GM18511 (cell line): ENCODE results near the gene MOG.

Experiments used
- ATAC-seq: cut with Tn5 transposase; IDR thresholded peaks from one replicate; pipeline ENCODE4 v1.9.1; 2021; ENCODE audit warnings: mild to moderate bottlenecking, moderate library complexity; ENCODE audit not compliant: unreplicated experiment

Gene MOG

GRCh38 chr6:29674008-29674407 lies 17.1 kb downstream of the MOG start:
- no peak for ATAC-seq

- no peak for ATAC-seq
Observed at GRCh38 chr6:29675561-29675960, 18.7 kb downstream of the MOG start.

DNA sequence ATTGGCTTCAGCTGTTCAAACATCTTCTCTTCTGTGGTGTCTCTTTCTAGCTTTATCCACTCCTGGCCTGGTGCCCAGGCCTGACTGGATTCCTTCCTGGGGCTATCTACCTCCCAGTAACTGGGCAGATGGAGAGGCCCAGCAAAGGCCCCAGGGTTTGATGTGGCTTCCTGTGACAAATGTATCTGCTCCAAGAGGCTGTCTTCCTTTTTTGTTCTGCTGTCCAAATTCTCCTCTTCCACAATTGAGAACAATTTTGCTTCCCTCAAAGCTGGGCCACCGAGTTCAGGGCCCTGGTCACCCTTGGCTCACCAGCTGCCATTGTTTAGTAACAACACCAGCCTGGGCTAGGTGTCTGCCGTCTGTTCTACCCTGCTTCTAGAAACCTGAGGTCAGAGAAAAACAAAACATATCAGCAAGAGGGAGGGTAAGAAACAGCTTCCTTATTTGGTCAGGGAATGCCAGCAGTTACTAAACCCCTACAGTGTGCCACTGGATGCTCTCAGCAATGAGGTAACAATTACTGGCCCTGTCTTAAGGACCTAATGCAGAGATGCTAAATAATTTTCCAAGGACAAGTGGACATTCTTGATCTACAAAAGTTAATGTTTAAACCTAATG lies 20.2 kb downstream of the MOG start:
- no peak for ATAC-seq

- no peak for ATAC-seq
Observed at GRCh38 chr6:29678114-29678513, 21.2 kb downstream of the MOG start.

GRCh38 chr6:29679962-29680361 lies 23.1 kb downstream of the MOG start:
- ATAC-seq = no peak

GRCh38 chr6:29680416-29680815 lies 23.5 kb downstream of the MOG start:
- no peak for ATAC-seq

DNA sequence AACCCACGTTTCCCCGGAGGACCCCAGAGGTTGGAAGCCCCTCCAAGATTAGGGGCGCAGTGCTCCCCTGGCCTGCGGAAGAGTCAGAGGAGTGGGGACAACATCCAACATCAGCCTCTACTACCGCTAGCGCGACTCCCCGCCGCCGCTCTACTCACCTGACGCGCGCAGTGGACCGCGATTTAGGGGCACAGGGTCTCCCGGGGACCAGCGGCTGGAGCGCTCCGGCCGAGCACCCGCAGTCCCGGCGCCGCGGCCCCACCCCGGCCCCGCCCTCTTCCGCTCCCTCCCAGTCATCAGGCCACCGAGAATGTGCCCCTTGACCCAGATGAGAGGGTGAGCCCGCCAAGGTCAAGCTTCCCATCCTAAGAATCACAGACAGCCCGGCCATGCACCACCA lies 24.0 kb downstream of the MOG start, which contains the start of gene ZFP57:
Gene ZFP57 (minus strand): TSS at position 249 of the 400 bp plus-strand sequence. CDS start 4,149 bp downstream, outside the sequence.
- ATAC-seq = no peak

GRCh38 chr6:29681811-29682210 lies 24.9 kb downstream of the MOG start:
- no peak for ATAC-seq

- ATAC-seq = no peak
Observed at GRCh38 chr6:29685718-29686326, 28.9 kb downstream of the MOG start.

GRCh38 chr6:29694637-29695036 lies 37.7 kb downstream of the MOG start:
- no peak for ATAC-seq

GRCh38 chr6:29696147-29697125 lies 39.5 kb downstream of the MOG start:
- ATAC-seq = no peak

GRCh38 chr6:29702519-29703103 lies 45.7 kb downstream of the MOG start:
- no peak for ATAC-seq

- ATAC-seq = no peak
Observed at GRCh38 chr6:29705389-29706231, 48.7 kb downstream of the MOG start.

DNA sequence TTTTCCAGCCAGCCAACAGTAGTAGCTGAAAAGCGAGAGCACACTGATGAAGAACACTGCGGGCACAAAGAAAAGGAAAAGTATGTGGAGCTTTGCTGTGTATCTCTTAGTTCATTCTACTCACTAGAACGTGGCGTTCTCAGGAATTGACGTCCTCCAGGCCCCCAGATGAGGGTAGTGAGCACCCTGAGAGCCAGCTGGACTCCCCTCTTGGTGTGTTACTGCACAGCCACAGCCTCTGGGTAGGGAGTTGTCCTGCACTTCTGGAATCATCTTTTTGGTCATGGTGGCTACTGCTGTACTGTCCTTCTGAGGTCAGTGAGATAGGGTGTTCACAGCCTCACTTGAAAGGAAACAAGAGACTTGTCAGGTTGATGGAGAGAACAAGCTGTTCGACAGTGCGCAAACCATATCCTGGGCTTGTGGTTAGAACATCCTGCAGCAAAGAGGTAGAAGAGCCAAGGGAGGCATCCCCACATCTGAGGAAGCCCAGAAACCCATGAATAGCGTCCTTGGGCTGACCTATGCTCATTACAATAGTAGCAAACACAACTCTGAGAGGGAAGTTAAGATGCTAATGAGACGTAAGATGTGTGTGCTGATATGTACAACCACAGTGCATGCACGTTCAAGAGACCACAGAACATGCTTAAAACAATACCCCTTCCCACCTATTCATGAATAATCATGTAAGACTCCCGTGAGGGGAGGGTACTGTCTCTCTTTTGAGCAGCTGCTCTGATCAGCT lies 51.7 kb downstream of the MOG start:
- peak; percentile 58 for ATAC-seq

GRCh38 chr6:29709188-29709587 lies 52.3 kb downstream of the MOG start:
- peak; percentile 45 for ATAC-seq

DNA sequence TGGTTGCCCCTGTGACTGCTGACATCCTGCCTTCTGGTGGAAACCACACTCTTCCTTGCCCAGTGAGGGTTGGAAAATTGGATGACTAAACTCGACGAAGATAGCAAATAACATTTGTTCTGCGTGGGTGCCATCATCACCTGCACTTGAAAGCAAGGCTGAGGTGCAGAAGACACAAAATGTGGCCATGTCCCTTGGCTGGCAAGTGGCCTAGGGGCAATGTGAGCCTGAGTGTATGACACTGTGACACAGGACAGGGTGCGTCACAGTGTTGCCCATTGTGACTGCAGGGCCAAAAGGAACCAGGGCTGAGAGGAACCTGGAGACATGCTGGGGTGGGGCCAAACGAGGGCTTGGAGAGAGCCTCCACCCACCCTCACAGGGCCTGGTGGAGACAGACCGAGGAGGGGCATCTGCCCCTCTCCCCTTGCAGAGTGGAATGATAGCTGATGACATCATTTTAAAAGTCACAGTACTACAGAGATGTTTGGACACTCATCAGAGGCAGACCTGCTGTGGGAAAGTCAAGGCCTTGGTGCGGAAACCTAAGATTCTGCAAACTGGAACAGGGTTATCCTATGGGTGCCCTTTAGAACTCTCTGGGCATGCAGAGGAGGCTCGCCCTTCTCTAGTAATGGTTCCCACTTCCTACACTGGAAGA lies 53.5 kb downstream of the MOG start:
- no peak for ATAC-seq

GRCh38 chr6:29720863-29721262 lies 64.0 kb downstream of the MOG start:
- no peak for ATAC-seq
